Endodermal cell (in vitro differentiated cells): ENCODE results near the gene CDH4. TPM values are rescaled to one million over a fixed set of nuclear protein-coding genes. Genes with fewer than 3 reads are reported as not detected.

Source experiments
- DNase-seq: peaks from one replicate; pipeline ENCODE4 v3.0.0-alpha.2; 2017
- H3K27ac ChIP-seq: 2 replicates; pipeline ENCODE4 v1.5.1; 2013; ENCODE audit warnings: mild to moderate bottlenecking, low read depth, low read length, moderate library complexity
- H3K27me3 ChIP-seq: 2 replicates; pipeline ENCODE4 v1.6.1; 2013; ENCODE audit warnings: mild to moderate bottlenecking, low read length, moderate library complexity; ENCODE audit not compliant: insufficient read depth, control insufficient read depth, poor library complexity, severe bottlenecking
- H3K36me3 ChIP-seq: 2 replicates; pipeline ENCODE4 v1.7.0; 2013; ENCODE audit warnings: mild to moderate bottlenecking, low read length, moderate library complexity; ENCODE audit not compliant: control insufficient read depth, insufficient read depth
- H3K4me1 ChIP-seq: one replicate; pipeline ENCODE4 v1.7.0; 2013; ENCODE audit warnings: low read length; ENCODE audit not compliant: control insufficient read depth, insufficient read depth
- H3K4me3 ChIP-seq: 2 replicates; pipeline ENCODE4 v1.5.1; 2013; ENCODE audit warnings: mild to moderate bottlenecking, low read length, moderate library complexity
- H3K9ac ChIP-seq: 2 replicates; pipeline ENCODE4 v1.6.1; 2013; ENCODE audit warnings: mild to moderate bottlenecking, low read length, moderate library complexity; ENCODE audit not compliant: poor library complexity, severe bottlenecking; ENCODE audit errors: extremely low read depth
- H3K9me3 ChIP-seq: 2 replicates; pipeline ENCODE4 v1.6.1; 2013; ENCODE audit warnings: mild to moderate bottlenecking, low read length, moderate library complexity; ENCODE audit not compliant: control insufficient read depth
- H3K27ac Mint-ChIP-seq: 2 replicates; pipeline ENCODE4 v1.8.0; 2020; ENCODE audit warnings: mixed read lengths
- H3K27me3 Mint-ChIP-seq: 2 replicates; pipeline ENCODE4 v1.8.0; 2021; ENCODE audit warnings: mild to moderate bottlenecking, mixed read lengths; ENCODE audit not compliant: insufficient read depth
- H3K36me3 Mint-ChIP-seq: 2 replicates; pipeline ENCODE4 v1.8.0; 2020; ENCODE audit warnings: low read depth, mixed read lengths
- H3K4me1 Mint-ChIP-seq: 2 replicates; pipeline ENCODE4 v1.8.0; 2020; ENCODE audit warnings: mixed read lengths
- H3K4me3 Mint-ChIP-seq: 2 replicates; pipeline ENCODE4 v1.8.0; 2020; ENCODE audit warnings: mild to moderate bottlenecking, moderate library complexity, mixed read lengths
- H3K9me3 Mint-ChIP-seq: 2 replicates; pipeline ENCODE4 v1.8.0; 2020; ENCODE audit warnings: mild to moderate bottlenecking, mixed read lengths
- WGBS, 2 experiments: methylation state at CpG; one replicate each; pipeline versions ENCODE4 v1.1.5 to v1.1.7; 2013; ENCODE audit warnings: missing lambda C conversion rate in 2 of 2, mixed read lengths in 1 of 2; ENCODE audit not compliant: insufficient coverage in 1 of 2, insufficient read length in 1 of 2; 5-methylcytosine and 5-hydroxymethylcytosine counted together
- total RNA-seq, 2 donors: library from RNA; stranded (reverse); fragmentation: NEBNext Ultra II Directional in 1 of 2; extraction: Animal tissue kit (Norgen Biotek cat#: 25700) in 1 of 2; gene quantifications; 2 replicates in 1 of 2; 3 replicates in 1 of 2; pipeline ENCODE4 v1.2.1, GENCODE V29; 2021
- TF ChIP-seq, protein P1 (sequence below): fragments of 200-600 bp; sonication (generic); conservative IDR thresholded peaks from 2 replicates; pipeline ENCODE4 v1.5.0; 2021; ENCODE audit warnings: antibody characterized with exemption, mild to moderate bottlenecking

Gene CDH4
- total RNA-seq, 2 donors from 2014 or later, result 1.8 to 5.8 TPM

- no peaks in the 10 kb centered on the region for H3K9me3 ChIP-seq
- TF ChIP-seq, protein P1, sequence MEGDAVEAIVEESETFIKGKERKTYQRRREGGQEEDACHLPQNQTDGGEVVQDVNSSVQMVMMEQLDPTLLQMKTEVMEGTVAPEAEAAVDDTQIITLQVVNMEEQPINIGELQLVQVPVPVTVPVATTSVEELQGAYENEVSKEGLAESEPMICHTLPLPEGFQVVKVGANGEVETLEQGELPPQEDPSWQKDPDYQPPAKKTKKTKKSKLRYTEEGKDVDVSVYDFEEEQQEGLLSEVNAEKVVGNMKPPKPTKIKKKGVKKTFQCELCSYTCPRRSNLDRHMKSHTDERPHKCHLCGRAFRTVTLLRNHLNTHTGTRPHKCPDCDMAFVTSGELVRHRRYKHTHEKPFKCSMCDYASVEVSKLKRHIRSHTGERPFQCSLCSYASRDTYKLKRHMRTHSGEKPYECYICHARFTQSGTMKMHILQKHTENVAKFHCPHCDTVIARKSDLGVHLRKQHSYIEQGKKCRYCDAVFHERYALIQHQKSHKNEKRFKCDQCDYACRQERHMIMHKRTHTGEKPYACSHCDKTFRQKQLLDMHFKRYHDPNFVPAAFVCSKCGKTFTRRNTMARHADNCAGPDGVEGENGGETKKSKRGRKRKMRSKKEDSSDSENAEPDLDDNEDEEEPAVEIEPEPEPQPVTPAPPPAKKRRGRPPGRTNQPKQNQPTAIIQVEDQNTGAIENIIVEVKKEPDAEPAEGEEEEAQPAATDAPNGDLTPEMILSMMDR, result no peak
- no peaks in the 10 kb centered on the region for H3K36me3 ChIP-seq
These were observed 543.9 kb downstream of the CDH4 start for GRCh38 chr20:61795669-61796630.

GRCh38 chr20:61796738-61797137 is 544.7 kb downstream of the CDH4 start:
- Mint-ChIP-seq H3K4me3 (no peak overlapping the region), H3K27ac (no peak overlapping the region), H3K4me1 (no peaks in the 10 kb centered on the region), H3K27me3 (peaks cover 1% of the 10 kb centered on the region), H3K36me3 (no peaks in the 10 kb centered on the region), H3K9me3 (no peaks in the 10 kb centered on the region)
- H3K4me1 ChIP-seq, result no peaks in the 10 kb centered on the region
- H3K9ac ChIP-seq, result no peak overlapping the region
- H3K9me3 ChIP-seq, result no peaks in the 10 kb centered on the region
- WGBS, 2 experiments, result 87 to 92% methylated on average over 7 to 10 of the region's 11 CpGs
- no peak overlapping the region for H3K4me3 ChIP-seq
- H3K27me3 ChIP-seq, result no peaks in the 10 kb centered on the region
- TF ChIP-seq, protein P1, result no peak
- no peak for DNase-seq
- H3K36me3 ChIP-seq, result no peaks in the 10 kb centered on the region
- H3K27ac ChIP-seq, result no peak overlapping the region

More at GRCh38 chr20:61795669-61796630, 543.9 kb downstream of the CDH4 start:
- Histone ChIP-seq H3K4me1 (no peaks in the 10 kb centered on the region), H3K27ac (no peak overlapping the region), H3K4me3 (no peak overlapping the region), H3K27me3 (no peaks in the 10 kb centered on the region), H3K9ac (no peak overlapping the region)
- Mint-ChIP-seq H3K36me3 (no peaks in the 10 kb centered on the region), H3K9me3 (no peaks in the 10 kb centered on the region), H3K4me3 (no peak overlapping the region), H3K27ac (peak overlapping the region; percentile 13), H3K4me1 (no peaks in the 10 kb centered on the region), H3K27me3 (peaks cover 3% of the 10 kb centered on the region)
- WGBS, 2 experiments, result 93 to 98% methylated on average over 10 to 15 of the region's 15 CpGs
- no peak for DNase-seq

DNA sequence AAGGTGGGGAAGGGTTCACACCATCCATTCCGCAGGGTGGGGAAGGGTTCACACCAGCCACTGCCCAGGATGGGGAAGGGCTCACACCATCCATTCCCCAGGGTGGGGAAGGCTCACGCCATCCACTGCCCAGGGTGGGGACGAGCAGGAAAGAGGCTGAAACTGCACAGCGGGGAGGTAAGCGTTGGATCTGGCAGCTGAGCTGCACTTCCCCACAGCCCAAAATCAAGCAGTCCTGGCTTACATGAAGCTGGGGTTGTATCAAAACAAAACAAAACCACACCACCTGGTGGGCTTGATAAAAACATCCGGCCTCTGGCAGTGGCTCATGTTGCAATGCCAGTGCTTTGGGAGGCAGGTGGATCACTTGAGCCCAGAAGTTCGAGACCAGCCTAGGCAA is 545.1 kb downstream of the CDH4 start:
- Histone ChIP-seq H3K27ac (no peak overlapping the region), H3K9ac (no peak overlapping the region), H3K36me3 (no peaks in the 10 kb centered on the region), H3K4me1 (no peaks in the 10 kb centered on the region), H3K27me3 (no peaks in the 10 kb centered on the region), H3K9me3 (no peaks in the 10 kb centered on the region), H3K4me3 (no peak overlapping the region)
- peaks cover 1% of the 10 kb centered on the region for H3K27me3 Mint-ChIP-seq
- WGBS, 2 experiments, result 80 to 84% methylated on average over 4 to 7 of the region's 7 CpGs
- TF ChIP-seq, protein P1, result peak; percentile 38
- no peaks in the 10 kb centered on the region for H3K9me3 Mint-ChIP-seq
- DNase-seq, result peak; percentile 76
- H3K27ac Mint-ChIP-seq, result no peak overlapping the region
- H3K36me3 Mint-ChIP-seq, result no peaks in the 10 kb centered on the region
- no peaks in the 10 kb centered on the region for H3K4me1 Mint-ChIP-seq
- no peak overlapping the region for H3K4me3 Mint-ChIP-seq
